GM12801 (cell line): ENCODE data around the gene ARX.

Experiments used
- TF ChIP-seq, protein P1 (sequence below): IDR thresholded peaks from one replicate; pipeline ENCODE4 v1.5.1; 2011; ENCODE audit warnings: control low read depth; ENCODE audit not compliant: insufficient read length; ENCODE audit errors: extremely low read depth

Gene ARX

DNA sequence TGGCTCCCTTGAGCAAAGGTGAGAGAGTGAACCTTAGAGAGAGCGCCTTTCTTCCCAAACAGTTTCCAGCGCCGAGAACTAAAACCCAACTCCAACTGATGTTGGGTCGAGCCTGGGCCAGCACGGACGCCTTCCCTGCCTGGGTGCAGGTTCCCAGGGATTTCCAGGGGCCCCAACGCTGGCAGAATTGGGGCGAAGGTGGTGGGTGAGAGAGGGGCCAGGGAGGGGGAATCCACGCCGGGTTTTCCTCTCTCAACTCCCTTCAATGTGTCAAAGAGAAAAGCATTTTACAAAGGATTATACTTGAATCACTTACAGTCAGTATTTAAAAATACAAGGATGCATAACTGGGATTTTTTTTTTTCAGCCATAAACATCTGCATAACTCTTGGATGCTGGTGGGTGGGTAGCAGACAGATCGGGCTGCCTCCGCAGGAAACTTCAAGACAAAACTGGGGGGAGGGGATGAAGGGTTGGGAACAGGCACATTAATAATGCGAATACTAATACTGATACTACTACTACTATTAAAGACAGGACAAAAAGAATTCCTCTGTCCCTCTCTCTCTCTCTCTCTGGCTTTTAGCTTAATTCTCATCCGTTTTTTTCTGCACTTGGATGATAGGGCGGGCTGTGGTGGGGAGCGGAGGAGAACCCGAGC, 1.3 kb upstream of the ARX start:
- TF ChIP-seq, protein P1, sequence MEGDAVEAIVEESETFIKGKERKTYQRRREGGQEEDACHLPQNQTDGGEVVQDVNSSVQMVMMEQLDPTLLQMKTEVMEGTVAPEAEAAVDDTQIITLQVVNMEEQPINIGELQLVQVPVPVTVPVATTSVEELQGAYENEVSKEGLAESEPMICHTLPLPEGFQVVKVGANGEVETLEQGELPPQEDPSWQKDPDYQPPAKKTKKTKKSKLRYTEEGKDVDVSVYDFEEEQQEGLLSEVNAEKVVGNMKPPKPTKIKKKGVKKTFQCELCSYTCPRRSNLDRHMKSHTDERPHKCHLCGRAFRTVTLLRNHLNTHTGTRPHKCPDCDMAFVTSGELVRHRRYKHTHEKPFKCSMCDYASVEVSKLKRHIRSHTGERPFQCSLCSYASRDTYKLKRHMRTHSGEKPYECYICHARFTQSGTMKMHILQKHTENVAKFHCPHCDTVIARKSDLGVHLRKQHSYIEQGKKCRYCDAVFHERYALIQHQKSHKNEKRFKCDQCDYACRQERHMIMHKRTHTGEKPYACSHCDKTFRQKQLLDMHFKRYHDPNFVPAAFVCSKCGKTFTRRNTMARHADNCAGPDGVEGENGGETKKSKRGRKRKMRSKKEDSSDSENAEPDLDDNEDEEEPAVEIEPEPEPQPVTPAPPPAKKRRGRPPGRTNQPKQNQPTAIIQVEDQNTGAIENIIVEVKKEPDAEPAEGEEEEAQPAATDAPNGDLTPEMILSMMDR: no peak

DNA sequence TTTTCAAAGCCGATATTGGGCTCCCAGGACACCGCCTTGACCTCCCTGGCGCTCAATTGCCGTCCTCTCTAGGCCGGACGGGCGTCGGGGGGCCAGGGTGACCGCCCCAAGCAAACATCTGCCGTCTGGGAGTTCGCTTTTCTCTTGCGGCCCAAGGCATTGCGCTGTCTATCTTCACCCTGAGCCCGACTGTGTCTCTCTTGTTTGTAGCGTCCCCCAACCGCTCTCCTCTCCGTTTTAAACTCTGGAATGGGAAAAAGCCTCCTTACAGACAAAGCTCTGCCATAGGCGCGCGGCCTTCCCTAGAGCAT, 551 bp upstream of the ARX start:
- TF ChIP-seq, protein P1: no peak

DNA sequence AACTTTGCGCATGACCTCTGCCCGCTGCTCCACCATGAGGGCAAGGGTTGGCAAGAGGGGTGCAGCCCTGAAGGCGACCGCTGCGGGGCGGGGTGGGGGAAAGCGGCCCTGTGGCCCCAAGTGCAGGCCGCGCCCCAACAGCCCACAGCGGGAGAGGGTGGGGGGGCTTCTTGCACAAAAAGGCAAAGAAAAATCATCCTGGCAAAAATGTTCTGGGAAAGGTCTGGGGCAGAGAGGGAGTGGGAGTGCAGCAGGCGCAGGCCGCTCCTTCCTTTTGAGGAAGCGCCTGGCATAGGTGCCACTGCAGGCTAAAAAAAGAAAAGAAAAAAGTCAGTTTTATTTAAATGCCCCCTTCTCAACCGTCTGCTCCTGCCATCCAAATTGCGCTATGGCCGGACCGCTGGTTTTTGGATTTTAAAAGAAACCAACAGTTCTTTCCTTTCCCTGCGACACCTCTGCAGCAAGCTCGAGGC, 1.4 kb downstream of the ARX start:
- TF ChIP-seq, protein P1: no peak

DNA sequence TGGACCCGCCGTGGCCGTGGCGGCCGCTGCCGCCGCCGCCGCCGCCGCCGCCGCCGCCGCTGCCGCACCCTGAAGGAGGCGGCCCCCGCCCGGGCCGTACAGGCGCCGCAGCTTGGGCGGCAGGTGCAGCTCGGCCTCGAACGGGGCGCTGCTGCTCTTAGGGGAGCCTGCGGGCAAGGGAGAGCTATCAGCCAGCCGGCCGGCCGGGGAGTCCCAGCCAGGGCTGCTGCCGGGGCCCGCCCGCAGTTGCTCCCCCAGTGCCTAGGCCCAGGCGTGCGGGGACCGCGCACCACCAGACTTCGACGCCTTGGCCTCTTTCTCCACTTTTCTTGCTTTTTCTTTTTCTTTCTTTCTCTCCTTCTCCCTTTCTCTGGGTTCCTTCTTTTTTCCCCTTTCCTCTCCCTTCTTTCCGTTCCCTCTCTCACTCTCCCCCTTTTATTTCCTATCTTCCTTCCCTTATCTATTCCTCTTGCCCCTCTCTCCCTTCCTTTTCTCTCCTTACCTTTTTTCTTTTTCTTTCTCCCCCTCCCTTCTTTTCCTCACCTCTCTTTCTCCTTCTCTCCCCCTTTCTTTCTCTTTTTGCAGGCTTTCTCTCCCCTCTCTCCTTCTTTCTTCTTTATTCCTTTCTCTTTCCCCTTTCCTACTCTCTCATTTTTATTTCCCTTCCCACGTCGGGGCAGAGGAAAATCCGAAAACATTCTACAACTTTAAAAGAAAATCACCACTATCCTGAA, 2.0 kb downstream of the ARX start:
- TF ChIP-seq, protein P1: no peak

DNA sequence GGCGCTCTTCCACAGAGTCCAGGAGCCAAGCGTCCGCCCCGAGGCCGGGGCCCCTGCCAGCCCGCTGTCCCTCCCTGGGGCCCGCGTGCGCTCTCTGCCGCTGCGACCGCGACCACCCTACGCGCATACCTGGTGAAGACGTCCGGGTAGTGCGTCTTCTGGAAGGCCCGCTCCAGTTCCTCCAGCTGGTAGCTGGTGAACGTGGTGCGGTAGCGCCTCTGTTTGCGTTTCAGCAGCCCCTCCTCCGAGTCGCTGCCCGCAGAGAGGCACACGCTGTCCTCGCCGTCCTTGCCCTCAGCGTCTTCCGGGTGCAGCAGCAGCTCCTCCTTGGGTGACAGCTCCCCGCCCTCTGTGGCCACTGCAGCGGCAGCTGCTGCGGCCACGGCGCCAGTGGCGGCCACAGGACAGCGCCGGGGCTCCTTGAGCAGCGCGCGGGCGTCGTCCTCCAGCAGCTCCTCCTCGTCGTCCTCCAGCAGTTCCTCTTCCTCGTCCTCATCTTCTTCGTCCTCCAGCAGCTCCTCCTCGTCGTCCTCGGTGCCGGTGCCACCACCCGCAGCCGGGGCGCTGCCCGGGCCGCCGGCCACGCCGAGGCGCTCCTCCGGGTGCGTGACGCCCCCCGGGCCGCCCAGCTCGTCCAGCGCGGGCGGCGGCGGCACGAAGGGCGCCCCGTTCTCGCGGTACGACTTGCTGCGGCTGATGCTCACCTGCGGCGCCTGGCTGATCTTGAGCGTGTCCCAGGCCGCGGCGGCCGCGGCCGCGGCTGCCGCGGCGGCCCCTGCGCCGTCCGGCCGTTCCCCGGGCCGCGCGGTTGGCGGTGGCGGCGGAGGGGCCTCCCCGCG, 2.8 kb downstream of the ARX start:
- TF ChIP-seq, protein P1: no peak

DNA sequence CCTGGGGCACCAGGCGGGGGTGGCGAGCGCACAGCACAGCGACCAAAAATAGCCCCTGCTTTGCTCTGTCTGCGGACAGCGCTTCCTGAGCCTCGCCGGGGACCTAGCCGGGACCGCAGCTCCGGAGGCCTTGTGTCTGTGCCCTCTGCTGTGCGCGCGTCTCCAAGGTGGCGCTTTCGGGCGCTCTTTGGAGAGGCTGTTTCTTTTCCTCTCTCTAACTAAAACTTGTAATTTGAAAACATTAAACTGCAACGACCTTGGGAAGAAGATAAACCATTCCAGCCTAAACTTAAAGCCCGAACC, 3.4 kb downstream of the ARX start:
- TF ChIP-seq, protein P1: no peak
